ENCODE results near the gene WDFY2. TPM values are rescaled to one million over a fixed set of nuclear protein-coding genes. Genes with fewer than 3 reads are reported as not detected.

The WDFY2 gene
- total RNA-seq, 1 experiment from 2014 or later, result 26.4 TPM

GRCh38 chr13:51663973-51664957 is 80.0 kb downstream of the WDFY2 start:
- Histone ChIP-seq H3T11ph (ENCODE audit: low read length) (no peak overlapping the region), H4K5ac (ENCODE audit: insufficient read length, low read depth, low read length) (no peak overlapping the region), H3K14ac (ENCODE audit: insufficient read depth, low read length) (no peak overlapping the region), H3K23me2 (ENCODE audit: insufficient read length, low read depth, low read length, poor library complexity, severe bottlenecking) (no peaks in the 10 kb centered on the region), H3K4ac (ENCODE audit: low read depth, low read length) (no peak overlapping the region), H2AK5ac (ENCODE audit: insufficient read length, low read length) (no peak overlapping the region), H2BK20ac (ENCODE audit: low read depth, low read length, poor library complexity, severe bottlenecking) (no peak overlapping the region), H3K79me2 (ENCODE audit: insufficient read depth, low read length) (peaks cover 1% of the 10 kb centered on the region; the same call in 1 of the 2 replicates), H3K27me3 (ENCODE audit: insufficient read depth, low read length) (no peaks in the 10 kb centered on the region), H3K9ac (ENCODE audit: extremely low read depth, insufficient read length, low read length) (no peak overlapping the region), H3K4me2 (ENCODE audit: insufficient read depth, insufficient read length, low read length) (no peak overlapping the region), H4K91ac (ENCODE audit: insufficient read length, low read depth, low read length) (no peak overlapping the region), H4K8ac (replicated peaks; ENCODE audit: insufficient read length, low read depth, low read length) (no peak overlapping the region), H3K4me1 (ENCODE audit: insufficient read depth, low read length) (no peaks in the 10 kb centered on the region), H3K56ac (ENCODE audit: insufficient read length, low read depth, low read length) (no peak overlapping the region), H3K27ac (ENCODE audit: insufficient read length, low read depth, low read length) (no peak overlapping the region), H2BK15ac (ENCODE audit: low read depth, low read length) (no peak overlapping the region), H3K79me1 (ENCODE audit: insufficient read depth, low read depth, low read length, poor library complexity, severe bottlenecking) (no peaks in the 10 kb centered on the region), H2BK5ac (ENCODE audit: insufficient read length, low read length) (no peak overlapping the region), H2AFZ (ENCODE audit: low read length) (no peak overlapping the region), H2BK12ac (ENCODE audit: insufficient read length, low read depth, low read length) (no peak overlapping the region), H4K20me1 (ENCODE audit: control insufficient read depth, insufficient read depth, insufficient read length) (no peaks in the 10 kb centered on the region), H3K23ac (ENCODE audit: insufficient read length, low read depth, low read length) (no peak overlapping the region), H3K18ac (ENCODE audit: insufficient read length, low read depth, low read length) (no peak overlapping the region), H2BK120ac (ENCODE audit: low read depth, low read length, poor library complexity, severe bottlenecking) (no peak overlapping the region), H3K9me3 (ENCODE audit: control insufficient read depth, low read depth, low read length) (no peaks in the 10 kb centered on the region)
- TF ChIP-seq CTCF (conservative IDR thresholded peaks at IDR 0.05), result no peak
- Mint-ChIP-seq H3K4me1 (peaks cover 5 to 19% of the 10 kb centered on the region in 2 experiments), H3K27ac (peak overlapping the region in 2 of 3 experiments; percentile 1; a peak in 3 of 7 replicates), H3K36me3 (ENCODE audit: insufficient read depth in 1 of 3, low read depth in 3 of 3) (peaks cover 8 to 20% (median 14%) of the 10 kb centered on the region in 3 experiments; a peak in 5 of 7 replicates), H3K27me3 (ENCODE audit: low read depth) (no peaks in the 10 kb centered on the region), H3K4me3 (no peak overlapping the region), H3K9me3 (no peaks in the 10 kb centered on the region)
- DNase-seq, result no peak
- WGBS (ENCODE audit: extremely low coverage, insufficient read length, low lambda C conversion rate), result no CpG with 5 or more reads among the region's 8 CpGs
